Suprapubic skin (tissue), 4 donors: ENCODE data around the gene FAM131A.

Source experiments
- EP300 ChIP-seq: sonication (generic); formaldehyde crosslinking; IDR thresholded peaks from one replicate; pipeline ENCODE4 v1.6.1; 2017; ENCODE audit warnings: antibody characterized with exemption
- POLR2A ChIP-seq, 2 donors: fragments of 450-650 bp; IDR thresholded peaks; one replicate each; pipeline ENCODE4 v1.6.1; 2017; ENCODE audit warnings: antibody characterized with exemption in 2 of 2, mild to moderate bottlenecking in 2 of 2, moderate library complexity in 2 of 2
- POLR2AphosphoS5 ChIP-seq, 3 donors: sonication (generic); formaldehyde crosslinking; IDR thresholded peaks; one replicate each; pipeline ENCODE4 v1.6.1; 2017; ENCODE audit warnings: antibody characterized with exemption in 3 of 3
- TF ChIP-seq, protein P1 (sequence below), 2 donors: fragments of 200-600 bp in 1 of 2; fragments of 450-650 bp in 1 of 2; sonication (generic) in 1 of 2; IDR thresholded peaks; one replicate each; pipeline ENCODE4 v1.5.1; 2016 to 2019; ENCODE audit warnings: antibody characterized with exemption in 2 of 2, mild to moderate bottlenecking in 1 of 2, moderate library complexity in 1 of 2

DNA sequence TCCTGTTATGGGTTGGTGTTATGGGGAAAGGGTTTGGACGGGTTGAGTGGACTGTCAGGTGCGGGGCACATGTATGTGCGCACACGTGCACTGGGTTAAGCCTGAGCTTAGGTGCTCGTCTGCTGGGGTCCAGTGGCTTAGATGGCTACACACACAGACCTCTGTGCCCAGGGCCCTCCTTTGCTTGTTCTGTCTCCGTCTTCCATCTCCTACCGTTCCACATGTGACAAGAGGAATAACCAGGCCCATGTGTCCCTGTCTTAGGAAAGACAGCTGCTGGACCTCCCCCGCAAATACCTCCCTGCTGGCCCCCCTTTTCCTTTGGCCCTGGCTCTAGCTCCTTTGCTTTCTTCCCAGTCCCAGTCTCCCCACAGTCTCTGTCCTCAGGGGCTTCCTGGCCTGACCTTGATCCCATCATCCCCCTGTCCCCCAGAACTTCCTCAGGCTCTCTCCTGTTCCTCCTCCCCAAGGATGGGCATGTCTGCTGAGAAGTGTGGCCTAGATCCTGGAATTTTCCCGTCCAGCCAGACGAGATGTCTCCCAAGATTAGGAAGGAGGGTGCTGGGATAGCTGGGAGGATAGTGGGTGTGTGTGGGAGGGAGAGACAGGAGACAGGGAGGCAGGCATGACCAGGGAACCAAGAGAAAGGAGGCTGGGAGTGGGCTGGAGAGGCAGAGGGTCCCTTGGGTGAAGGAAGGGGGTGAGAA lies 41.4 kb downstream of the FAM131A start:
- TF ChIP-seq EP300 (no peak), POLR2A (IDR thresholded peaks at IDR 0.05) (no peak), POLR2AphosphoS5 (IDR thresholded peaks at IDR 0.05) (no peak)
- TF ChIP-seq, protein P1, sequence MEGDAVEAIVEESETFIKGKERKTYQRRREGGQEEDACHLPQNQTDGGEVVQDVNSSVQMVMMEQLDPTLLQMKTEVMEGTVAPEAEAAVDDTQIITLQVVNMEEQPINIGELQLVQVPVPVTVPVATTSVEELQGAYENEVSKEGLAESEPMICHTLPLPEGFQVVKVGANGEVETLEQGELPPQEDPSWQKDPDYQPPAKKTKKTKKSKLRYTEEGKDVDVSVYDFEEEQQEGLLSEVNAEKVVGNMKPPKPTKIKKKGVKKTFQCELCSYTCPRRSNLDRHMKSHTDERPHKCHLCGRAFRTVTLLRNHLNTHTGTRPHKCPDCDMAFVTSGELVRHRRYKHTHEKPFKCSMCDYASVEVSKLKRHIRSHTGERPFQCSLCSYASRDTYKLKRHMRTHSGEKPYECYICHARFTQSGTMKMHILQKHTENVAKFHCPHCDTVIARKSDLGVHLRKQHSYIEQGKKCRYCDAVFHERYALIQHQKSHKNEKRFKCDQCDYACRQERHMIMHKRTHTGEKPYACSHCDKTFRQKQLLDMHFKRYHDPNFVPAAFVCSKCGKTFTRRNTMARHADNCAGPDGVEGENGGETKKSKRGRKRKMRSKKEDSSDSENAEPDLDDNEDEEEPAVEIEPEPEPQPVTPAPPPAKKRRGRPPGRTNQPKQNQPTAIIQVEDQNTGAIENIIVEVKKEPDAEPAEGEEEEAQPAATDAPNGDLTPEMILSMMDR (IDR thresholded peaks at IDR 0.05) = no peak
